HG02870 (cell line): ENCODE data around the gene PRKCB.
"Not testable (repeated sequence)": the region's sequence is repeated elsewhere in the genome, so short reads cannot be mapped to it uniquely, and the experiment has no call there.

Experiments used
- ATAC-seq: cut with Tn5 transposase; IDR thresholded peaks from one replicate; pipeline ENCODE4 v1.9.1; 2021; ENCODE audit warnings: mild to moderate bottlenecking, moderate library complexity; ENCODE audit not compliant: unreplicated experiment

PRKCB gene

GRCh38 chr16:24075302-24075701 lies 239.5 kb downstream of the PRKCB start:
- ATAC-seq: no peak

GRCh38 chr16:24075931-24076716 lies 240.3 kb downstream of the PRKCB start:
- peak; percentile 70 for ATAC-seq

- ATAC-seq: no peak
These were observed 241.5 kb downstream of the PRKCB start for GRCh38 chr16:24077292-24077691.

- no peak for ATAC-seq
These were observed 242.2 kb downstream of the PRKCB start for GRCh38 chr16:24077966-24078365.

- ATAC-seq: no peak
These were observed 249.9 kb downstream of the PRKCB start for GRCh38 chr16:24085666-24086065.

- ATAC-seq: no peak
These were observed 252.2 kb downstream of the PRKCB start for GRCh38 chr16:24087891-24088410.

- no peak for ATAC-seq
These were observed 253.0 kb downstream of the PRKCB start for GRCh38 chr16:24088767-24089166.

GRCh38 chr16:24091125-24091524 lies 255.3 kb downstream of the PRKCB start:
- no peak for ATAC-seq

- ATAC-seq: no peak
These were observed 257.3 kb downstream of the PRKCB start for GRCh38 chr16:24093049-24093448.

- no peak for ATAC-seq
These were observed 258.9 kb downstream of the PRKCB start for GRCh38 chr16:24094660-24095059.

GRCh38 chr16:24098896-24099295 lies 263.1 kb downstream of the PRKCB start:
- no peak for ATAC-seq

- ATAC-seq: no peak
These were observed 265.6 kb downstream of the PRKCB start for GRCh38 chr16:24101431-24101830.

GRCh38 chr16:24102209-24102660 lies 266.5 kb downstream of the PRKCB start:
- no peak for ATAC-seq

- ATAC-seq: not testable (repeated sequence)
These were observed 269.7 kb downstream of the PRKCB start for GRCh38 chr16:24105471-24105870.

GRCh38 chr16:24108090-24108489 lies 272.3 kb downstream of the PRKCB start:
- not testable (repeated sequence) for ATAC-seq

GRCh38 chr16:24111724-24112302 lies 276.0 kb downstream of the PRKCB start:
- no peak for ATAC-seq

- ATAC-seq: no peak
These were observed 277.4 kb downstream of the PRKCB start for GRCh38 chr16:24113115-24113745.

GRCh38 chr16:24114876-24115275 lies 279.1 kb downstream of the PRKCB start:
- ATAC-seq: no peak

GRCh38 chr16:24116046-24116776 lies 280.4 kb downstream of the PRKCB start:
- ATAC-seq: no peak

GRCh38 chr16:24116989-24117388 lies 281.2 kb downstream of the PRKCB start:
- ATAC-seq: no peak

- no peak for ATAC-seq
These were observed 281.9 kb downstream of the PRKCB start for GRCh38 chr16:24117680-24118079.
